ENCODE measurements around the gene PCGF3.

PCGF3 gene

DNA sequence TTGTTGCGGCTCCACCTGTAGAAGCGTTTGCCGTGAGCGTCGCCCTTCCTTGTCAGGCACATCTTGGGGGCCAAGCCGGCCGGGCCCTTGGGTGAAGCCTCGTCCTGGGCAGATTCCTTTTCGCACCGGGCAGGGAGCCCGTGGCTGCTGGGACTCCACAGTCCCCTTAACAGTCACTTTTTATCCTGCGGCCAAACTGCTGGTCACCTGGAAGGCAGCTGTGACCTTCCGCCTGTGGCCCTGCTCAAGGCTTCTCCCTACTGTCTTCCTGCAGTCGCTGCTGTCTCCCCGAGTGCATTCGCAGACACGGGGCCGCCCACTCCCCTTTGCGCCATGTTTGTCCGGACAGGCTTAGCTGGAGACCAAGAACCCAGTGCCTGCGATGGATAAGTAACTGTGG, 55.0 kb downstream of the PCGF3 start:
- no peak for DNase-seq (ENCODE audit: low read depth)
- no peak overlapping the region for H3K4me3 ChIP-seq (replicated peaks; ENCODE audit: low read depth, low read length)
- TF ChIP-seq CTCF (IDR thresholded peaks at IDR 0.05; ENCODE audit: low read length, missing control alignments), result no peak

DNA sequence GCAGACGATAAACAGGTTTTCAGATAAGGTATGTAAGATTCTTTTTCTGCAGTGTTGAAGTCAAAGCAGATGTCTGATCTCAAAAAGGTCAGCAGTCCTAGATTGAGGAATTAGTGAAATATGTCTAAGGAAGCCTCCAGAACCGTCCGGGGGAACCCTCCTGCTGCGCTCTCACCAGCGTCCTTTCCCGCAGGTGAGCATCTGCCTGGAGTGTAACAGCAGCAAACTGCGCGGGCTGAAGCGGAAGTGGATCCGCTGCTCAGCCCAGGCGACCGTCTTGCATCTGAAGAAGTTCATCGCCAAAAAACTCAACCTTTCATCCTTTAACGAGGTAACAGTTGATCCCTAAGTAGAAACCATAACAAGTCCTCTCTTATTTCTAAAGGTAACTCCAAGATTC, 55.5 kb downstream of the PCGF3 start:
- no peak for DNase-seq (ENCODE audit: low read depth)
- TF ChIP-seq CTCF (IDR thresholded peaks at IDR 0.05; ENCODE audit: low read length, missing control alignments), result no peak
- no peak overlapping the region for H3K4me3 ChIP-seq (replicated peaks; ENCODE audit: low read depth, low read length)

DNA sequence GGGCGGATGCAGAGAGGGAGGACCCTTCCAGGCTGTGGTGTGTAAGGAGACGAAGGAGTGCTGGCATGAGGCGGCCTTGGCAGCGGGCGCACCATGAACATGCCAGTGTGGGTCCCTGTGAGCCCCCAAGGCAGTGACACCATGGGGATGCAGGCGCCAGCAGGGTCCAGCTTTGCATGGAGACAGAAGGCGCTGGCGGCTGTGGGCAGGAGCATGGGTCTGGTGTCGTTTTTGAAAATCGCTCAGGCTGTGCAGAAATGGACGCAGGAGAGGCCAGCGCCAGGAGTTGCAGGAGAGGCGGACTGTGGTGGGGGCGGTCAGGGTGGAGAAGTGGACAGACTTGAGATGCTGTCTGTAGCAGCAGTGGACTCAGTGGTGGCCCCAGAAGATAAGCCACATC, 56.1 kb downstream of the PCGF3 start:
- TF ChIP-seq CTCF (IDR thresholded peaks at IDR 0.05; ENCODE audit: low read length, missing control alignments), result no peak
- no peak overlapping the region for H3K4me3 ChIP-seq (replicated peaks; ENCODE audit: low read depth, low read length)
- DNase-seq (ENCODE audit: low read depth), result no peak

- H3K4me3 ChIP-seq (replicated peaks; ENCODE audit: low read depth, low read length), result no peak overlapping the region
- peak; percentile 45 for DNase-seq (ENCODE audit: low read depth)
- peak; percentile 38 for TF ChIP-seq CTCF (IDR thresholded peaks at IDR 0.05; ENCODE audit: low read length, missing control alignments)
These were observed 56.9 kb downstream of the PCGF3 start for GRCh38 chr4:762211-763190.

GRCh38 chr4:763191-763810, 57.7 kb downstream of the PCGF3 start:
- no peak for DNase-seq (ENCODE audit: low read depth)
- TF ChIP-seq CTCF (IDR thresholded peaks at IDR 0.05; ENCODE audit: low read length, missing control alignments), result no peak
- no peak overlapping the region for H3K4me3 ChIP-seq (replicated peaks; ENCODE audit: low read depth, low read length)

- no peak overlapping the region for H3K4me3 ChIP-seq (replicated peaks; ENCODE audit: low read depth, low read length)
- TF ChIP-seq CTCF (IDR thresholded peaks at IDR 0.05; ENCODE audit: low read length, missing control alignments), result no peak
- no peak for DNase-seq (ENCODE audit: low read depth)
These were observed 58.3 kb downstream of the PCGF3 start for GRCh38 chr4:763922-764321.
